ENCODE results near the gene MFAP3L.

DNA sequence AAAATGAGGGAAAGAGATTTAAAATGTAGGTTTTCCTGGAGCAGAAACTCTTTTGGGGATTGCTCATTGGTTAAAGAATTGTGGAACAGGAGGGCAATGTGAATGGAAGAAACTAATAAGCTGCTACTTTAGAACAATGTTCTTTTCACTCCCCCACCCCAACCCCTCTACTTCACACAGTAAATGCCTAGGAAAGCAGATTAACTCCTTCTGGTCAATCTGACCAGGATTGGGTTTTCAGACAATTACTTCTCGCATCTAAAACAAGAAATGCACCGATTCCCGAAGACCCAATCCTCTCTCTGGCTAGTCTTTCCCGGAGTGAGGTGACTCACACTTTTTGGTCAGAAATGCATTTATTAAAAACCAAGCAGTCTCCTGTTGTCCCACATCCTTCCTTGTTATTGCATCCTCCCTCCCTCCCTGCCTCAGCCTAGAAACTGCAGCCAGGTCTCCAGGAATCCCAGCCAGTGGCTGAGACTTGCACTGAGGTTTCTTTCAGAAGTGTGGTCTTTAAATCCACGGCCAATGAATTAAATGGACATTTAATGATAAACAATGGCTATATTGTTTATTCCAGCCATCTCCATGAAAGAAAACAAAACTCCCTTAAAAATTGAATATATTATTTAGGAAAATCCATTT lies 21.4 kb downstream of the MFAP3L start:
- TF ChIP-seq POLR2A (IDR thresholded peaks at IDR 0.05) (no peak), CTCF (IDR thresholded peaks at IDR 0.05) (no peak), POLR2AphosphoS5 (IDR thresholded peaks at IDR 0.05) (no peak), EP300 (IDR thresholded peaks at IDR 0.05) (no peak)
